Cardiac atrium fibroblast (primary cell): ENCODE results near the gene HAO1. TPM values are rescaled to one million over a fixed set of nuclear protein-coding genes. Genes with fewer than 3 reads are reported as not detected.

Source experiments
- total RNA-seq: library from RNA; depleted of rRNA; stranded (reverse); fragments of >200 nt; gene quantifications from 2 replicates; pipeline ENCODE4 v1.2.3, GENCODE V29; 2015

The HAO1 gene
- total RNA-seq, result not detected in 2 replicates

DNA sequence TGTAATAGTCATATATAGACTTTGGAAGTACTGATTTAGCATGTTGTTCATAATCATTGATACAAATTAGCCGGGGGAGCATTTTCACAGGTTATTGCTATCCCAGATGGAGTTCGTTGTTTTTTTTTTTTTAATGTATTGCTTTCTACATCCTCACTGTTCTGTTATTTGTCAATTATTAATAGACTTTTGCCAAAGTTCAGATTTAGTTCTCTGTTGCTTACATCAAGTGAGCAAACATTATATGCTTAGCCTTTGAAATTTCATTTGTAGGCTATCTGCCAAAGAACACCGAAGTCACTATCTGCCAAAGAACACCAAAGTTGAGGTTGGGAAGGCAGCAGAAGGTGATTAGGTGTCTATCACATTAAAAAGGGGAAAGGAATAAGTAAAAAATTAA lies at the start of gene HAO1:
HAO1 (minus strand) TSS at position 118 of the 400 bp plus-strand sequence; CDS start at position 82, 36 bp downstream.

Other genes with a start within 250 kb of the HAO1 start
- 22.9 and 24.0 TPM in 2 replicates for gene TMX4, start 79.3 kb upstream of the HAO1 start, total RNA-seq
- gene PLCB1, start 191.8 kb upstream of the HAO1 start, total RNA-seq, result 8.1 and 8.9 TPM in 2 replicates